GM18870 (cell line): ENCODE data around the gene ETV6.

Experiments
- ATAC-seq: cut with Tn5 transposase; IDR thresholded peaks from one replicate; pipeline ENCODE4 v1.9.1; 2021; ENCODE audit warnings: moderate library complexity; ENCODE audit not compliant: unreplicated experiment

The ETV6 gene

GRCh38 chr12:11732023-11732422 lies 82.5 kb downstream of the ETV6 start:
- ATAC-seq: no peak

- no peak for ATAC-seq
Observed at GRCh38 chr12:11732715-11733114, 83.2 kb downstream of the ETV6 start.

- ATAC-seq: no peak
Observed at GRCh38 chr12:11734580-11735180, 85.2 kb downstream of the ETV6 start.

GRCh38 chr12:11738450-11738849 lies 89.0 kb downstream of the ETV6 start:
- ATAC-seq: no peak

- ATAC-seq: no peak
Observed at GRCh38 chr12:11739980-11740577, 90.6 kb downstream of the ETV6 start.

GRCh38 chr12:11741434-11742092 lies 92.1 kb downstream of the ETV6 start:
- ATAC-seq: no peak

GRCh38 chr12:11743423-11744409 lies 94.2 kb downstream of the ETV6 start:
- ATAC-seq: no peak

GRCh38 chr12:11744410-11744801 lies 94.9 kb downstream of the ETV6 start:
- no peak for ATAC-seq

GRCh38 chr12:11745113-11745512 lies 95.6 kb downstream of the ETV6 start:
- no peak for ATAC-seq

- peak; percentile 37 for ATAC-seq
Observed at GRCh38 chr12:11746024-11746771, 96.7 kb downstream of the ETV6 start.

- ATAC-seq: no peak
Observed at GRCh38 chr12:11746940-11747716, 97.7 kb downstream of the ETV6 start.

- ATAC-seq: no peak
Observed at GRCh38 chr12:11747969-11748368, 98.5 kb downstream of the ETV6 start.

- ATAC-seq: no peak
Observed at GRCh38 chr12:11748903-11749302, 99.4 kb downstream of the ETV6 start.

- peak; percentile 41 for ATAC-seq
Observed at GRCh38 chr12:11749943-11750690, 100.6 kb downstream of the ETV6 start.

GRCh38 chr12:11752403-11753149 lies 103.1 kb downstream of the ETV6 start:
- no peak for ATAC-seq

GRCh38 chr12:11753150-11753499 lies 103.7 kb downstream of the ETV6 start:
- no peak for ATAC-seq

- no peak for ATAC-seq
Observed at GRCh38 chr12:11753826-11754225, 104.4 kb downstream of the ETV6 start.

- no peak for ATAC-seq
Observed at GRCh38 chr12:11754256-11754655, 104.8 kb downstream of the ETV6 start.
